Measurements from ENCODE around the gene CUL5.
"Not testable (repeated sequence)": the region's sequence is repeated elsewhere in the genome, so short reads cannot be mapped to it uniquely, and the experiment has no call there.

The CUL5 gene

GRCh38 chr11:108025387-108026080, 16.8 kb downstream of the CUL5 start:
- DNase-seq = no peak

GRCh38 chr11:108027057-108027456, 18.4 kb downstream of the CUL5 start:
- no peak for DNase-seq

GRCh38 chr11:108028822-108029441, 20.2 kb downstream of the CUL5 start:
- DNase-seq = not testable (repeated sequence)

GRCh38 chr11:108031604-108032003, 22.9 kb downstream of the CUL5 start:
- not testable (repeated sequence) for DNase-seq

- DNase-seq = no peak
Measured at GRCh38 chr11:108032800-108033199, 24.1 kb downstream of the CUL5 start.

GRCh38 chr11:108034034-108034433, 25.3 kb downstream of the CUL5 start:
- no peak for DNase-seq

GRCh38 chr11:108034952-108035351, 26.3 kb downstream of the CUL5 start:
- DNase-seq = no peak

- DNase-seq = no peak
Measured at GRCh38 chr11:108035690-108036089, 27.0 kb downstream of the CUL5 start.

- no peak for DNase-seq
Measured at GRCh38 chr11:108037211-108037610, 28.5 kb downstream of the CUL5 start.

- DNase-seq = no peak
Measured at GRCh38 chr11:108037636-108038035, 28.9 kb downstream of the CUL5 start.

- no peak for DNase-seq
Measured at GRCh38 chr11:108048269-108048668, 39.6 kb downstream of the CUL5 start.

GRCh38 chr11:108062336-108062735, 53.6 kb downstream of the CUL5 start:
- DNase-seq = no peak

- DNase-seq = no peak
Measured at GRCh38 chr11:108063410-108063809, 54.7 kb downstream of the CUL5 start.

GRCh38 chr11:108069947-108070346, 61.2 kb downstream of the CUL5 start:
- DNase-seq = no peak

- DNase-seq = no peak
Measured at GRCh38 chr11:108084811-108085210, 76.1 kb downstream of the CUL5 start.

GRCh38 chr11:108085672-108086071, 77.0 kb downstream of the CUL5 start:
- DNase-seq = no peak

- no peak for DNase-seq
Measured at GRCh38 chr11:108092134-108092533, 83.4 kb downstream of the CUL5 start.

GRCh38 chr11:108093128-108093904, 84.6 kb downstream of the CUL5 start:
- DNase-seq = no peak

- no peak for DNase-seq
Measured at GRCh38 chr11:108097179-108097578, 88.5 kb downstream of the CUL5 start.

GRCh38 chr11:108101090-108101775, 92.5 kb downstream of the CUL5 start:
- no peak for DNase-seq

GRCh38 chr11:108111126-108111525, 102.4 kb downstream of the CUL5 start:
- DNase-seq = no peak

- DNase-seq = no peak
Measured at GRCh38 chr11:108112057-108112456, 103.4 kb downstream of the CUL5 start.

GRCh38 chr11:108115500-108116140, 106.9 kb downstream of the CUL5 start:
- no peak for DNase-seq

Data from retina (tissue), 1 donor.